ENCODE measurements around the gene SPATS2L. TPM values are rescaled to one million over a fixed set of nuclear protein-coding genes. Genes with fewer than 3 reads are reported as not detected.

SPATS2L gene
- total RNA-seq, 1 donor from 2014 or later, result 100 TPM

- no peak overlapping the region for H3K27ac ChIP-seq
- H3K36me3 ChIP-seq, result no peaks in the 10 kb centered on the region
- peaks cover 12% of the 10 kb centered on the region for H3K4me1 ChIP-seq
- TF ChIP-seq CTCF (IDR thresholded peaks at IDR 0.05), result no peak
- intact Hi-C loops (cut with DNase I), result no loop called here
- ATAC-seq, result no peak
- H3K4me3 ChIP-seq, result no peak overlapping the region
- H3K27me3 ChIP-seq (ENCODE audit: low read depth), result no peaks in the 10 kb centered on the region
- no peaks in the 10 kb centered on the region for H3K9me3 ChIP-seq
- no peak for DNase-seq
Measured at GRCh38 chr2:200345975-200346374, 39.5 kb downstream of the SPATS2L start.

GRCh38 chr2:200347301-200347700 is 40.8 kb downstream of the SPATS2L start:
- H3K9me3 ChIP-seq, result no peaks in the 10 kb centered on the region
- no peak for TF ChIP-seq CTCF (IDR thresholded peaks at IDR 0.05)
- no peak for ATAC-seq
- H3K27ac ChIP-seq, result no peak overlapping the region
- H3K27me3 ChIP-seq (ENCODE audit: low read depth), result no peaks in the 10 kb centered on the region
- no peak overlapping the region for H3K4me3 ChIP-seq
- no peaks in the 10 kb centered on the region for H3K36me3 ChIP-seq
- no peak for DNase-seq
- intact Hi-C loops (cut with DNase I), result no loop called here
- H3K4me1 ChIP-seq, result peaks cover 15% of the 10 kb centered on the region

- no peak for TF ChIP-seq CTCF (IDR thresholded peaks at IDR 0.05)
- intact Hi-C loops (cut with DNase I), result no loop called here
- ATAC-seq, result no peak
Measured at GRCh38 chr2:200348897-200349563, 42.5 kb downstream of the SPATS2L start.

GRCh38 chr2:200349868-200350267 is 43.4 kb downstream of the SPATS2L start:
- Histone ChIP-seq H3K36me3 (no peaks in the 10 kb centered on the region), H3K4me3 (no peak overlapping the region), H3K27me3 (ENCODE audit: low read depth) (no peaks in the 10 kb centered on the region), H3K9me3 (no peaks in the 10 kb centered on the region), H3K27ac (no peak overlapping the region), H3K4me1 (peaks cover 24% of the 10 kb centered on the region)
- no peak for ATAC-seq
- intact Hi-C loops (cut with DNase I), result no loop called here
- DNase-seq, result no peak
- TF ChIP-seq CTCF (IDR thresholded peaks at IDR 0.05), result no peak

More at GRCh38 chr2:200348897-200349563, 42.5 kb downstream of the SPATS2L start:
- Histone ChIP-seq H3K27ac (no peak overlapping the region), H3K4me1 (peaks cover 24% of the 10 kb centered on the region), H3K4me3 (no peak overlapping the region), H3K27me3 (ENCODE audit: low read depth) (no peaks in the 10 kb centered on the region), H3K9me3 (no peaks in the 10 kb centered on the region), H3K36me3 (no peaks in the 10 kb centered on the region)
- DNase-seq, result no peak

- no peaks in the 10 kb centered on the region for H3K36me3 ChIP-seq
- H3K27ac ChIP-seq, result no peak overlapping the region
- DNase-seq (no peak), ATAC-seq (no peak)
- TF ChIP-seq CTCF (IDR thresholded peaks at IDR 0.05), result no peak
- H3K27me3 ChIP-seq (ENCODE audit: low read depth), result no peaks in the 10 kb centered on the region
- H3K4me1 ChIP-seq, result peaks cover 22% of the 10 kb centered on the region
- H3K9me3 ChIP-seq, result no peaks in the 10 kb centered on the region
- no peak overlapping the region for H3K4me3 ChIP-seq
- intact Hi-C loops (cut with DNase I), result no loop called here
Measured at GRCh38 chr2:200350850-200351285, 44.4 kb downstream of the SPATS2L start.

Measured in lower lobe of right lung (tissue), 2 donors.